Fibroblast of the aortic adventitia (primary cell): Measurements from ENCODE around the gene GPBAR1. TPM values are rescaled to one million over a fixed set of nuclear protein-coding genes. Genes with fewer than 3 reads are reported as not detected.

Experiments
- DNase-seq: peaks from one replicate; pipeline ENCODE4 v3.0.0-alpha.2; 2010; ENCODE audit warnings: low read depth
- H3K4me3 ChIP-seq: 2 replicates; pipeline ENCODE4 v1.5.1; 2011; ENCODE audit warnings: low read depth, mild to moderate bottlenecking, control low read depth, low read length, moderate library complexity
- CTCF ChIP-seq: IDR thresholded peaks from 2 replicates; pipeline ENCODE4 v1.5.1; 2011; ENCODE audit warnings: mild to moderate bottlenecking, low read length, control low read depth, inconsistent platforms; ENCODE audit not compliant: insufficient read depth
- total RNA-seq: library from RNA; depleted of rRNA; stranded (reverse); fragments of >200 nt; gene quantifications from 2 replicates; pipeline ENCODE4 v1.2.3, GENCODE V29; 2012; ENCODE audit warnings: low replicate concordance

Gene GPBAR1
- total RNA-seq, 1 donor, result 0.27 TPM

- DNase-seq, result peak; percentile 22
- TF ChIP-seq CTCF, result no peak
- H3K4me3 ChIP-seq, result peak overlapping the region; percentile 97
These were observed 42.3 kb upstream of the GPBAR1 start for GRCh38 chr2:218218268-218219185.

- DNase-seq, result no peak
- peak overlapping the region; percentile 97 for H3K4me3 ChIP-seq
- no peak for TF ChIP-seq CTCF
These were observed 40.9 kb upstream of the GPBAR1 start for GRCh38 chr2:218219934-218220333.

- H3K4me3 ChIP-seq, result no peak overlapping the region
- TF ChIP-seq CTCF, result no peak
- no peak for DNase-seq
These were observed 39.8 kb upstream of the GPBAR1 start for GRCh38 chr2:218221000-218221399.

- DNase-seq, result peak; percentile 20
- H3K4me3 ChIP-seq, result no peak overlapping the region
- TF ChIP-seq CTCF, result no peak
These were observed 37.8 kb upstream of the GPBAR1 start for GRCh38 chr2:218223046-218223445.

GRCh38 chr2:218224186-218224585, 36.6 kb upstream of the GPBAR1 start:
- DNase-seq, result no peak
- no peak overlapping the region for H3K4me3 ChIP-seq
- TF ChIP-seq CTCF, result no peak

GRCh38 chr2:218226903-218227302, 33.9 kb upstream of the GPBAR1 start:
- DNase-seq, result no peak
- TF ChIP-seq CTCF, result no peak
- no peak overlapping the region for H3K4me3 ChIP-seq
